Hematopoietic multipotent progenitor cell treated with erythropoietin and hydrocortisone succinate and interleukin-3 and kit ligand, for 6 days (in vitro differentiated cells): ENCODE results near the gene MUC22.

Source experiments
- DNase-seq: peaks from one replicate; pipeline ENCODE4 v3.0.0-alpha.2; 2015

Gene MUC22

DNA sequence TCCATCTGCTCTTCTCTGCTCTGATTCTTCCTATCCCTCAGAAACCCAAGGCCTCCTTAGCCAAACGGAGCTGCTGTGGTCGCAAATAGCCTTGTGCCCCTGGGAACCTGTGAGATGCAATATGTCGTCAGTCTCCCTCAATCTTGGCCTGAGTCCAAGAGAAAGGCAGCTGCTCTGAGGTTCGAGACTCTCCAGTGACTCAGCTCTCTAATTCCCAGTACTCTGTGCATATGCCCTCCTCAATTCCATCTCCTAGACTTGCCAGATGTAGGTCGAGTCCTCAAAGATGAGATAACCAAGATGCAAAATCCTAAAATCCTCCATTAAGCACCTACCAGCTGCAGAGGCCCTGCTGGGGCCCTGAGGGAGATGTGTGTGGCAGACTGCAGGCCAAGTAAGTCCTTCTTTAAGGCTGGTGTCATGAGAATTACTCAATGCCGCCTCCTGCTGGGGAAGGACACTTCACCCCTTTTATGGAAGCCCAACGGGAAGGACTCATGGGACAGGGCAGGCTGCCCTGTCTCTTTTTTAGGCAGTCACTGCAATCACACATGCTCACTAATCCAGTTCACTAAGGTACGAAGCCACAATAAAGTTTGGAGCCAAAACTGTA lies 73.6 kb downstream of the MUC22 start:
- DNase-seq: peak; percentile 62
